GM23338 (cell line): ENCODE data around the gene BOK. TPM values are rescaled to one million over a fixed set of nuclear protein-coding genes. Genes with fewer than 3 reads are reported as not detected.

Experiments
- ATAC-seq: fragments of 200-7000 bp; cut with Tn5 transposase; 3 replicates; pipeline ENCODE4 v1.9.1; 2020
- DNase-seq: peaks from one replicate; pipeline ENCODE4 v3.0.0-alpha.2; 2015; ENCODE audit warnings: low spot score
- H2AFZ ChIP-seq: fragments of 200-600 bp; sonication (generic); 2 replicates; pipeline ENCODE4 v1.8.0; 2016; ENCODE audit warnings: antibody characterized with exemption, mild to moderate bottlenecking, moderate library complexity
- H3F3A ChIP-seq: fragments of 200-600 bp; sonication (generic); replicated peaks from 2 replicates; pipeline ENCODE4 v1.8.0; 2017; ENCODE audit warnings: antibody characterized with exemption, mixed run types, low read depth
- H3K27ac ChIP-seq: fragments of 200-600 bp; sonication (generic); 2 replicates; pipeline ENCODE4 v1.6.1; 2016; ENCODE audit warnings: low read depth
- H3K27me3 ChIP-seq: fragments of 200-600 bp; sonication (generic); 2 replicates; pipeline ENCODE4 v1.8.0; 2016; ENCODE audit warnings: mild to moderate bottlenecking, mixed run types, moderate library complexity; ENCODE audit not compliant: insufficient read depth
- H3K36me3 ChIP-seq: fragments of 200-600 bp; sonication (generic); 2 replicates; pipeline ENCODE4 v1.8.0; 2016; ENCODE audit warnings: mild to moderate bottlenecking; ENCODE audit not compliant: insufficient read depth
- H3K4me1 ChIP-seq: fragments of 200-600 bp; sonication (generic); 2 replicates; pipeline ENCODE4 v1.8.0; 2016; ENCODE audit warnings: mild to moderate bottlenecking, moderate library complexity; ENCODE audit not compliant: insufficient read depth
- H3K4me2 ChIP-seq: fragments of 200-600 bp; sonication (generic); 2 replicates; pipeline ENCODE4 v1.7.1; 2017; ENCODE audit warnings: mixed run types
- H3K4me3 ChIP-seq: fragments of 200-600 bp; sonication (generic); 2 replicates; pipeline ENCODE4 v1.6.1; 2016; ENCODE audit warnings: mixed run types
- H3K79me2 ChIP-seq: fragments of 200-600 bp; sonication (generic); replicated peaks from 2 replicates; pipeline ENCODE4 v1.8.0; 2017; ENCODE audit warnings: mild to moderate bottlenecking; ENCODE audit not compliant: insufficient read depth
- H3K9me2 ChIP-seq: fragments of 200-600 bp; sonication (generic); 2 replicates; pipeline ENCODE4 v1.8.0; 2017; ENCODE audit not compliant: insufficient read depth
- H4K20me1 ChIP-seq: fragments of 200-600 bp; sonication (generic); replicated peaks from 2 replicates; pipeline ENCODE4 v1.8.0; 2017; ENCODE audit warnings: mild to moderate bottlenecking; ENCODE audit not compliant: insufficient read depth
- H3K27ac Mint-ChIP-seq: 2 replicates; pipeline ENCODE4 v1.8.0; 2020; ENCODE audit warnings: inconsistent platforms, mild to moderate bottlenecking, moderate library complexity, mixed read lengths
- H3K27me3 Mint-ChIP-seq: 3 replicates; pipeline ENCODE4 v1.8.0; 2022; ENCODE audit warnings: low read depth, mild to moderate bottlenecking, moderate library complexity, mixed read lengths, inconsistent platforms; ENCODE audit not compliant: insufficient read depth, poor library complexity
- H3K36me3 Mint-ChIP-seq: 3 replicates; pipeline ENCODE4 v1.8.0; 2021; ENCODE audit warnings: low read depth, mild to moderate bottlenecking, inconsistent platforms, moderate library complexity, mixed read lengths
- H3K4me1 Mint-ChIP-seq: 3 replicates; pipeline ENCODE4 v1.8.0; 2020; ENCODE audit warnings: mild to moderate bottlenecking, inconsistent platforms, mixed read lengths
- H3K4me3 Mint-ChIP-seq: 3 replicates; pipeline ENCODE4 v1.8.0; 2021; ENCODE audit warnings: moderate library complexity, mild to moderate bottlenecking, inconsistent platforms, mixed read lengths
- H3K9me3 Mint-ChIP-seq: 3 replicates; pipeline ENCODE4 v1.8.0; 2020; ENCODE audit warnings: moderate library complexity, mild to moderate bottlenecking, inconsistent platforms, mixed read lengths
- EZH2 ChIP-seq: fragments of 200-600 bp; sonication (generic); IDR thresholded peaks from one replicate; pipeline ENCODE4 v1.8.0; 2017; ENCODE audit warnings: antibody characterized with exemption, mild to moderate bottlenecking, low read depth; ENCODE audit not compliant: unreplicated experiment
- EZH2phosphoT487 ChIP-seq: fragments of 200-600 bp; sonication (generic); IDR thresholded peaks from one replicate; pipeline ENCODE4 v1.8.1; 2018; ENCODE audit warnings: antibody characterized with exemption; ENCODE audit not compliant: unreplicated experiment
- JUNB ChIP-seq: IDR thresholded peaks from one replicate; pipeline ENCODE4 v1.6.1; 2016; ENCODE audit warnings: antibody characterized with exemption; ENCODE audit not compliant: unreplicated experiment
- NANOG ChIP-seq: IDR thresholded peaks from 2 replicates; pipeline ENCODE4 v1.6.1; 2016; ENCODE audit warnings: antibody characterized with exemption, borderline replicate concordance
- REST ChIP-seq: IDR thresholded peaks from one replicate; pipeline ENCODE4 v1.6.1; 2018; ENCODE audit warnings: antibody characterized with exemption; ENCODE audit not compliant: unreplicated experiment
- STAT1 ChIP-seq: IDR thresholded peaks from one replicate; pipeline ENCODE4 v1.6.1; 2016; ENCODE audit warnings: antibody characterized with exemption; ENCODE audit not compliant: unreplicated experiment
- ZNF331 ChIP-seq: fragments of 250-450 bp; sonication (Bioruptor Pico); IDR thresholded peaks from 2 replicates; pipeline ENCODE4 v1.5.0; 2020; ENCODE audit warnings: low read depth, mild to moderate bottlenecking, moderate library complexity
- ZNF462 ChIP-seq: fragments of 250-450 bp; sonication (Bioruptor Pico); IDR thresholded peaks from 2 replicates; pipeline ENCODE4 v1.5.0; 2020; ENCODE audit warnings: mild to moderate bottlenecking, moderate library complexity
- polyA plus RNA-seq: library from polyadenylated mRNA; unstranded; fragments of >200 nt; fragmentation: Nextera tagmentation; extraction: Ambion mirVana; gene quantifications from 2 replicates; pipeline ENCODE4 v1.2.1, GENCODE V29; 2016
- total RNA-seq: library from RNA; depleted of rRNA; stranded (reverse); fragments of >200 nt; shearing (Covaris generic); gene quantifications from 2 replicates; pipeline ENCODE4 v1.2.3, GENCODE V29; 2014
- TF ChIP-seq, protein P1 (sequence below): IDR thresholded peaks from 2 replicates; pipeline ENCODE4 v1.6.1; 2016; ENCODE audit warnings: antibody characterized with exemption
- TF ChIP-seq, protein P2 (sequence below), 2 experiments: fragments of 200-600 bp in 1 of 2; sonication (generic) in 1 of 2; conservative IDR thresholded peaks; 2 replicates each; pipeline versions ENCODE4 v1.5.1 to v1.6.1; 2016 to 2017; ENCODE audit warnings: antibody characterized with exemption in 2 of 2, low read depth in 2 of 2, mild to moderate bottlenecking in 2 of 2, moderate library complexity in 1 of 2

The BOK gene
- total and polyA plus RNA-seq, 2 experiments from 2014 or later, result 13.5 to 36.7 TPM

GRCh38 chr2:241534701-241535375 is 23.7 kb upstream of the BOK start:
- H3K4me3 Mint-ChIP-seq, result no peak overlapping the region
- H3K36me3 Mint-ChIP-seq, result no peaks in the 10 kb centered on the region

More at GRCh38 chr2:241534701-241535375, 23.7 kb upstream of the BOK start:
- Histone ChIP-seq H3F3A (no peaks in the 10 kb centered on the region), H3K36me3 (no peaks in the 10 kb centered on the region), H3K9me2 (no peaks in the 10 kb centered on the region), H3K4me2 (no peak overlapping the region), H3K27me3 (no peaks in the 10 kb centered on the region), H3K27ac (no peak overlapping the region), H3K79me2 (no peaks in the 10 kb centered on the region), H4K20me1 (no peaks in the 10 kb centered on the region), H3K4me1 (no peaks in the 10 kb centered on the region), H2AFZ (no peak overlapping the region), H3K4me3 (no peak overlapping the region)
- DNase-seq, result no peak
- peaks cover 11% of the 10 kb centered on the region for H3K27me3 Mint-ChIP-seq
- no peak overlapping the region for H3K27ac Mint-ChIP-seq
- TF ChIP-seq, protein P1, sequence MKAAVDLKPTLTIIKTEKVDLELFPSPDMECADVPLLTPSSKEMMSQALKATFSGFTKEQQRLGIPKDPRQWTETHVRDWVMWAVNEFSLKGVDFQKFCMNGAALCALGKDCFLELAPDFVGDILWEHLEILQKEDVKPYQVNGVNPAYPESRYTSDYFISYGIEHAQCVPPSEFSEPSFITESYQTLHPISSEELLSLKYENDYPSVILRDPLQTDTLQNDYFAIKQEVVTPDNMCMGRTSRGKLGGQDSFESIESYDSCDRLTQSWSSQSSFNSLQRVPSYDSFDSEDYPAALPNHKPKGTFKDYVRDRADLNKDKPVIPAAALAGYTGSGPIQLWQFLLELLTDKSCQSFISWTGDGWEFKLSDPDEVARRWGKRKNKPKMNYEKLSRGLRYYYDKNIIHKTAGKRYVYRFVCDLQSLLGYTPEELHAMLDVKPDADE, result no peak
- TF ChIP-seq REST (no peak), EZH2 (no peak), ZNF331 (CRISPR knock-in tag) (no peak), STAT1 (no peak), ZNF462 (CRISPR knock-in tag) (no peak), NANOG (no peak), JUNB (no peak), EZH2phosphoT487 (no peak)
- TF ChIP-seq, protein P2, sequence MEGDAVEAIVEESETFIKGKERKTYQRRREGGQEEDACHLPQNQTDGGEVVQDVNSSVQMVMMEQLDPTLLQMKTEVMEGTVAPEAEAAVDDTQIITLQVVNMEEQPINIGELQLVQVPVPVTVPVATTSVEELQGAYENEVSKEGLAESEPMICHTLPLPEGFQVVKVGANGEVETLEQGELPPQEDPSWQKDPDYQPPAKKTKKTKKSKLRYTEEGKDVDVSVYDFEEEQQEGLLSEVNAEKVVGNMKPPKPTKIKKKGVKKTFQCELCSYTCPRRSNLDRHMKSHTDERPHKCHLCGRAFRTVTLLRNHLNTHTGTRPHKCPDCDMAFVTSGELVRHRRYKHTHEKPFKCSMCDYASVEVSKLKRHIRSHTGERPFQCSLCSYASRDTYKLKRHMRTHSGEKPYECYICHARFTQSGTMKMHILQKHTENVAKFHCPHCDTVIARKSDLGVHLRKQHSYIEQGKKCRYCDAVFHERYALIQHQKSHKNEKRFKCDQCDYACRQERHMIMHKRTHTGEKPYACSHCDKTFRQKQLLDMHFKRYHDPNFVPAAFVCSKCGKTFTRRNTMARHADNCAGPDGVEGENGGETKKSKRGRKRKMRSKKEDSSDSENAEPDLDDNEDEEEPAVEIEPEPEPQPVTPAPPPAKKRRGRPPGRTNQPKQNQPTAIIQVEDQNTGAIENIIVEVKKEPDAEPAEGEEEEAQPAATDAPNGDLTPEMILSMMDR (conservative IDR thresholded peaks at IDR 0.05; ENCODE audit: low read depth in 2 of 2), result no peak
- peaks cover 6% of the 10 kb centered on the region; the same call in 1 of the 3 replicates for H3K4me1 Mint-ChIP-seq
- H3K9me3 Mint-ChIP-seq, result no peaks in the 10 kb centered on the region
- ATAC-seq, result peak; percentile 30; the same call in 1 of the 3 replicates
